HepG2 (cell line): ENCODE measurements around the gene OR8B8. TPM values are rescaled to one million over a fixed set of nuclear protein-coding genes. Genes with fewer than 3 reads are reported as not detected.

Experiments
- ATAC-seq: fragments of 200-7000 bp; cut with Tn5 transposase; 3 replicates; pipeline ENCODE4 v1.9.1; 2020; ENCODE audit warnings: mild to moderate bottlenecking, moderate library complexity
- BruUV-seq: library from RNA; stranded (reverse); fragments of 400-500 nt; replicated peaks from 2 replicates; lab custom pipeline; 2021; lab: Mats Ljungman, UMichigan
- CTCF ChIA-PET: fragments of 300-600 bp; formaldehyde crosslinking; extraction: SDS; loops from one replicate; lab custom pipeline; 2021; ENCODE audit warnings: low total read pairs, inconsistent platforms, low intra/inter-chr PET ratio; lab: Yijun Ruan, JAX
- POLR2A ChIA-PET: fragments of 350-600 bp; sonication (Branson Sonifier 250); formaldehyde crosslinking; loops from one replicate; lab custom pipeline; 2020; ENCODE audit warnings: antibody characterized with exemption, inconsistent platforms; lab: Yijun Ruan, JAX
- DNase-seq: peaks from one replicate; pipeline ENCODE4 v3.0.0-alpha.2; 2015; ENCODE audit warnings: low spot score
- FAIRE-seq: peaks from 3 replicates; lab custom pipeline; 2011; peaks lifted over from hg19 to GRCh38; lab: Jason Lieb, UNC
- H2AFZ ChIP-seq: one replicate; pipeline ENCODE4 v1.6.1; 2011; ENCODE audit warnings: low read length, inconsistent platforms
- H3K27ac ChIP-seq: fragments of 300-600 bp; 3 replicates; pipeline ENCODE4 v1.8.0; 2011; ENCODE audit warnings: mixed run types, mild to moderate bottlenecking, mixed read lengths, low read length, inconsistent platforms; ENCODE audit not compliant: insufficient read depth; ENCODE audit errors: extremely low read length
- H3K27me3 ChIP-seq, 2 experiments: fragments of 200-600 bp in 1 of 2; 2 replicates in 1 of 2; 3 replicates in 1 of 2; pipeline versions ENCODE4 v1.6.0 to v1.8.0; 2011; ENCODE audit warnings: low read length in 2 of 2, mild to moderate bottlenecking in 2 of 2, moderate library complexity in 2 of 2, inconsistent platforms in 1 of 2; ENCODE audit not compliant: insufficient read depth in 2 of 2, control insufficient read depth in 1 of 2
- H3K36me3 ChIP-seq, 2 experiments: fragments of 200-600 bp in 1 of 2; replicated peaks in 1 of 2; 2 replicates in 1 of 2; 3 replicates in 1 of 2; pipeline versions ENCODE4 v1.5.1 to v1.8.0; 2011; ENCODE audit warnings: low read length in 2 of 2, inconsistent platforms in 1 of 2; ENCODE audit not compliant: insufficient read depth in 2 of 2, control insufficient read depth in 1 of 2
- H3K4me1 ChIP-seq: 2 replicates; pipeline ENCODE4 v1.5.1; 2012; ENCODE audit warnings: low read length, inconsistent platforms; ENCODE audit not compliant: insufficient read depth
- H3K4me2 ChIP-seq: 2 replicates; pipeline ENCODE4 v1.6.0; 2011; ENCODE audit warnings: low read depth, low read length, inconsistent platforms
- H3K4me3 ChIP-seq, 3 experiments: fragments of 200-600 bp in 1 of 3; sonication (generic), shearing (Covaris generic) in 1 of 3; replicated peaks in 1 of 3; 2 replicates each; pipeline ENCODE4 v1.5.1; 2011 to 2016; ENCODE audit warnings: low read length in 3 of 3, inconsistent platforms in 2 of 3, low read depth in 2 of 3, mild to moderate bottlenecking in 2 of 3, control low read depth in 1 of 3, mixed read lengths in 1 of 3; ENCODE audit not compliant: insufficient read depth in 1 of 3
- H3K79me2 ChIP-seq: one replicate; pipeline ENCODE4 v1.6.1; 2011; ENCODE audit warnings: low read length, inconsistent platforms; ENCODE audit not compliant: insufficient read depth
- H3K9ac ChIP-seq: 2 replicates; pipeline ENCODE4 v1.6.0; 2011; ENCODE audit warnings: mild to moderate bottlenecking, low read depth, low read length, inconsistent platforms; ENCODE audit not compliant: insufficient read depth
- H3K9me3 ChIP-seq: 2 replicates; pipeline ENCODE4 v1.5.1; 2012; ENCODE audit warnings: mild to moderate bottlenecking, low read length
- H4K20me1 ChIP-seq: 2 replicates; pipeline ENCODE4 v1.6.0; 2011; ENCODE audit warnings: inconsistent platforms, mild to moderate bottlenecking, low read length, moderate library complexity; ENCODE audit not compliant: insufficient read depth
- BCLAF1 ChIP-seq: fragments of 450-650 bp; IDR thresholded peaks from 2 replicates; pipeline ENCODE4 v1.6.1; 2017; ENCODE audit warnings: mild to moderate bottlenecking
- KLF15 ChIP-seq: sonication (generic); formaldehyde crosslinking; IDR thresholded peaks from 2 replicates; pipeline ENCODE4 v1.8.1; 2023; ENCODE audit warnings: borderline replicate concordance, mild to moderate bottlenecking, inconsistent platforms, missing genetic modification reagents, mixed read lengths
- KLF16 ChIP-seq, 2 experiments: sonication (generic) in 1 of 2; formaldehyde crosslinking in 1 of 2; IDR thresholded peaks; 2 replicates each; pipeline versions ENCODE4 v1.6.1 to v1.8.0; 2016 to 2023; ENCODE audit warnings: missing genetic modification reagents in 2 of 2, missing compliant biosample characterization in 1 of 2
- PBX2 ChIP-seq: IDR thresholded peaks from 2 replicates; pipeline ENCODE4 v1.6.1; 2016; ENCODE audit warnings: control low read depth
- STAT6 ChIP-seq: sonication (generic); formaldehyde crosslinking; IDR thresholded peaks from 2 replicates; pipeline ENCODE4 v1.4.0; 2020; ENCODE audit warnings: missing genetic modification reagents, mild to moderate bottlenecking, borderline replicate concordance
- U2AF1 ChIP-seq: fragments of 200-400 bp; formaldehyde crosslinking; optimal IDR thresholded peaks from 2 replicates; pipeline ENCODE3; 2017; ENCODE audit warnings: mild to moderate bottlenecking, low read depth, low read length
- ZNF605 ChIP-seq: sonication (generic); formaldehyde crosslinking; IDR thresholded peaks from 2 replicates; pipeline ENCODE4 v1.8.0; 2022; ENCODE audit warnings: mild to moderate bottlenecking, missing genetic modification reagents
- ZNF616 ChIP-seq: sonication (generic); formaldehyde crosslinking; IDR thresholded peaks from 2 replicates; pipeline ENCODE4 v1.5.0; 2020; ENCODE audit warnings: low read depth, mild to moderate bottlenecking, missing genetic modification reagents
- ZNF788 ChIP-seq: sonication (generic); formaldehyde crosslinking; IDR thresholded peaks from 2 replicates; pipeline ENCODE4 v1.5.0; 2020; ENCODE audit warnings: mild to moderate bottlenecking, missing genetic modification reagents, borderline replicate concordance
- WGBS: methylation state at CpG from one replicate; pipeline ENCODE4 v1.1.6; 2017; ENCODE audit warnings: low lambda C conversion rate; 5-methylcytosine and 5-hydroxymethylcytosine counted together
- in situ Hi-C: cut with HindIII; loops from 2 replicates; pipeline ENCODE4 v1.10.0; 2017; ENCODE audit warnings: low pct_unique_long_range_greater_than_20kb; ENCODE audit not compliant: extremely low pct_ligation_motif_present
- intact Hi-C: fragments of 100-400 bp; cut with micrococcal nuclease; formaldehyde crosslinking; loops from one replicate; pipeline ENCODE4 v1.10.0; 2022; ENCODE audit not compliant: unreplicated experiment
- polyA plus RNA-seq, 8 experiments: library from polyadenylated mRNA; depleted of rRNA in 3 of 8; stranded (reverse) in 7 of 8; unstranded in 1 of 8; fragments of >200 nt; fragmentation: Illumina TruSeq in 4 of 8; extraction: Trizol in 4 of 8; gene quantifications; 2 replicates each; pipeline versions ENCODE4 v1.2.1 to v1.2.3, GENCODE V29; 2011 to 2016; ENCODE audit warnings: low read depth in 4 of 8, missing spikeins in 1 of 8, mixed read lengths in 1 of 8; ENCODE audit not compliant: insufficient read depth in 1 of 8
- total RNA-seq, 5 experiments: library from RNA; depleted of rRNA; stranded (reverse); fragments of >200 nt; fragmentation: Illumina TruSeq; extraction: Trizol; gene quantifications; 2 replicates each; pipeline ENCODE4 v1.2.3, GENCODE V29; 2016; ENCODE audit warnings: low read depth in 1 of 5
- TF ChIP-seq, protein P1 (sequence below): sonication (generic); formaldehyde crosslinking; IDR thresholded peaks from 2 replicates; pipeline ENCODE4 v1.5.1; 2020; ENCODE audit warnings: missing genetic modification reagents, mild to moderate bottlenecking, borderline replicate concordance

OR8B8 gene
- total and polyA plus RNA-seq, 2 of the 13 experiments (the other 11 are each of a cell fraction or from before 2014, with no cell fraction given), result not detected

DNA sequence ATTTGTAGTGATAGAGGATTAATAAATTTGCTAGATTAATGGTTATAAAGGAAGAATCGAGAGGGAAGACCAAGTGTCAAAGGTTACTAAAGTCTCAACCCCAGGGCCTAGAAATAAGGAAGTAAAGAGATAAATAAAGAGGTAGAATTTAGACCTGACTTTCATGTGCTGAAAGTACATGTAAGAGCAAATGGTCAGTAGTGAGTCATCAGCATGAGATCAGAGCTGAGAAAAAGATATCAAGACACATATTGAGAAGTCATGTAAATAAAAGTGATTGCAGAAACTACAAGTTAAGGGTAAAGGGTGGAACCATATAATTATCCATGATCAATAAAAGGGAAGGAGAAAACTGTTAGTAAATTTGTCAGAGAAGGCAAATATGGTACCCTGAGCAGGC lies 1.4 kb upstream of the OR8B8 start:
- intact Hi-C loops, result no loop called here
- no peaks in the 10 kb centered on the region for H4K20me1 ChIP-seq
- ChIA-PET POLR2A (no interaction called here), CTCF (no interaction called here)
- no peaks in the 10 kb centered on the region for H3K36me3 ChIP-seq
- H2AFZ ChIP-seq, result no peak overlapping the region
- no peaks in the 10 kb centered on the region for H3K79me2 ChIP-seq
- in situ Hi-C loops, result no loop called here
- no peaks in the 10 kb centered on the region for H3K4me1 ChIP-seq
- BruUV-seq, result no TSS peak
- H3K4me2 ChIP-seq, result no peak overlapping the region
- FAIRE-seq (no peak), ATAC-seq (no peak), DNase-seq (no peak)
- no peaks in the 10 kb centered on the region for H3K27me3 ChIP-seq
- no peaks in the 10 kb centered on the region for H3K9me3 ChIP-seq
- H3K9ac ChIP-seq, result no peak overlapping the region
- WGBS, result 3% methylated on average over 1 of the region's 1 CpG
- H3K27ac ChIP-seq, result no peak overlapping the region
- no peak overlapping the region for H3K4me3 ChIP-seq
- no peak for TF ChIP-seq ZNF616
- TF ChIP-seq U2AF1, result no peak
- TF ChIP-seq KLF15, result no peak
- no peak for TF ChIP-seq ZNF788 (CRISPR knock-in tag)
- no peak for TF ChIP-seq BCLAF1
- TF ChIP-seq, protein P1, sequence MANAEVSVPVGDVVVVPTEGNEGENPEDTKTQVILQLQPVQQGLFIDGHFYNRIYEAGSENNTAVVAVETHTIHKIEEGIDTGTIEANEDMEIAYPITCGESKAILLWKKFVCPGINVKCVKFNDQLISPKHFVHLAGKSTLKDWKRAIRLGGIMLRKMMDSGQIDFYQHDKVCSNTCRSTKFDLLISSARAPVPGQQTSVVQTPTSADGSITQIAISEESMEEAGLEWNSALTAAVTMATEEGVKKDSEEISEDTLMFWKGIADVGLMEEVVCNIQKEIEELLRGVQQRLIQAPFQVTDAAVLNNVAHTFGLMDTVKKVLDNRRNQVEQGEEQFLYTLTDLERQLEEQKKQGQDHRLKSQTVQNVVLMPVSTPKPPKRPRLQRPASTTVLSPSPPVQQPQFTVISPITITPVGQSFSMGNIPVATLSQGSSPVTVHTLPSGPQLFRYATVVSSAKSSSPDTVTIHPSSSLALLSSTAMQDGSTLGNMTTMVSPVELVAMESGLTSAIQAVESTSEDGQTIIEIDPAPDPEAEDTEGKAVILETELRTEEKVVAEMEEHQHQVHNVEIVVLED (CRISPR knock-in tag), result no peak
- no peak for TF ChIP-seq ZNF605 (CRISPR knock-in tag)
- TF ChIP-seq KLF16 (CRISPR knock-in tag; IDR thresholded peaks at IDR 0.05), result no peak
- no peak for TF ChIP-seq PBX2
- TF ChIP-seq STAT6, result no peak
